ENCODE measurements around the gene YWHAG.
"Not testable (repeated sequence)": the region's sequence is repeated elsewhere in the genome, so short reads cannot be mapped to it uniquely, and the experiment has no call there.

Gene YWHAG

GRCh38 chr7:76358481-76359110, at the start of gene YWHAG:
Gene YWHAG, minus strand, starts transcription at chr7:76358991. Its CDS starts 183 bp downstream, at chr7:76358808.
- no peak for DNase-seq

- DNase-seq, result no peak
These were observed 49.4 kb upstream of the YWHAG start for GRCh38 chr7:76408121-76408560.

- DNase-seq, result no peak
These were observed 48.9 kb upstream of the YWHAG start for GRCh38 chr7:76407718-76408117.

- DNase-seq, result no peak
These were observed 46.9 kb upstream of the YWHAG start for GRCh38 chr7:76405738-76406137.

- no peak for DNase-seq
These were observed 45.1 kb upstream of the YWHAG start for GRCh38 chr7:76403780-76404494.

GRCh38 chr7:76403097-76403496, 44.3 kb upstream of the YWHAG start:
- DNase-seq, result not testable (repeated sequence)

GRCh38 chr7:76400248-76400647, 41.5 kb upstream of the YWHAG start:
- DNase-seq, result no peak

- DNase-seq, result no peak
These were observed 38.8 kb upstream of the YWHAG start for GRCh38 chr7:76397409-76398183.

- no peak for DNase-seq
These were observed 38.1 kb upstream of the YWHAG start for GRCh38 chr7:76396864-76397263.

- peak; percentile 98 for DNase-seq
These were observed 37.4 kb upstream of the YWHAG start for GRCh38 chr7:76395965-76396726.

- DNase-seq, result not testable (repeated sequence)
These were observed 36.8 kb upstream of the YWHAG start for GRCh38 chr7:76395605-76395964.

GRCh38 chr7:76394957-76395356, 36.2 kb upstream of the YWHAG start:
- DNase-seq, result peak; percentile 92

GRCh38 chr7:76393116-76394031, 34.6 kb upstream of the YWHAG start:
- peak; percentile 87 for DNase-seq

GRCh38 chr7:76392531-76393115, 33.8 kb upstream of the YWHAG start:
- DNase-seq, result no peak

- DNase-seq, result no peak
These were observed 31.3 kb upstream of the YWHAG start for GRCh38 chr7:76390092-76390491.

- not testable (repeated sequence) for DNase-seq
These were observed 29.0 kb upstream of the YWHAG start for GRCh38 chr7:76387789-76388188.

- DNase-seq, result no peak
These were observed 28.0 kb upstream of the YWHAG start for GRCh38 chr7:76386691-76387260.

- no peak for DNase-seq
These were observed 24.5 kb upstream of the YWHAG start for GRCh38 chr7:76383089-76383944.

- DNase-seq, result no peak
These were observed 23.0 kb upstream of the YWHAG start for GRCh38 chr7:76381814-76382213.

- DNase-seq, result no peak
These were observed 21.8 kb upstream of the YWHAG start for GRCh38 chr7:76380623-76380966.
